Measurements from ENCODE around the gene HNRNPA3. TPM values are rescaled to one million over a fixed set of nuclear protein-coding genes. Genes with fewer than 3 reads are reported as not detected.

The HNRNPA3 gene
- total and polyA plus RNA-seq, 2 of the 13 experiments (the other 11 are each of a cell fraction or from before 2014, with no cell fraction given): 73.3 to 97.7 TPM

- peak; percentile 67; the same call in 1 of the 2 replicates for TF ChIP-seq ZNF780A (CRISPR knock-in tag; IDR thresholded peaks at IDR 0.05)
- TF ChIP-seq KDM1A (CRISPR knock-in tag; IDR thresholded peaks at IDR 0.05): no peak; the same call in 1 of the 2 replicates
- TF ChIP-seq HNF4G (IDR thresholded peaks at IDR 0.05; ENCODE audit: borderline replicate concordance, low read depth, low read length): peak; percentile 91
- TF ChIP-seq HNF4G (CRISPR knock-in tag; IDR thresholded peaks at IDR 0.05; ENCODE audit: borderline replicate concordance, low read depth): peak; percentile 73; the same call in 1 of the 2 replicates
- TF ChIP-seq ETS1 (CRISPR knock-in tag; IDR thresholded peaks at IDR 0.05): no peak
- TF ChIP-seq PHF20 (CRISPR knock-in tag; IDR thresholded peaks at IDR 0.05): peak; percentile 72
- no peak for TF ChIP-seq ZNF234 (CRISPR knock-in tag; conservative IDR thresholded peaks at IDR 0.05)
- no peak for TF ChIP-seq KLF13 (CRISPR knock-in tag; IDR thresholded peaks at IDR 0.05)
- TF ChIP-seq ZNF678 (CRISPR knock-in tag; IDR thresholded peaks at IDR 0.05): no peak
- peak; percentile 71 for TF ChIP-seq BHLHE40 (IDR thresholded peaks at IDR 0.05; ENCODE audit: low read length)
- no peak for TF ChIP-seq RFX1 (IDR thresholded peaks at IDR 0.05)
- peak; percentile 99 for TF ChIP-seq KDM2A (CRISPR knock-in tag; IDR thresholded peaks at IDR 0.05; ENCODE audit: borderline replicate concordance, low read depth)
- TF ChIP-seq ZNF781 (CRISPR knock-in tag; IDR thresholded peaks at IDR 0.05; ENCODE audit: borderline replicate concordance, not compliant biosample characterization): peak; percentile 97
- TF ChIP-seq ZNF142 (CRISPR knock-in tag; IDR thresholded peaks at IDR 0.05): peak; percentile 7; the same call in 1 of the 2 replicates
- peak; percentile 85 for TF ChIP-seq ZNF616 (CRISPR knock-in tag; IDR thresholded peaks at IDR 0.05; ENCODE audit: low read depth)
- peak; percentile 92 for TF ChIP-seq ZKSCAN8 (CRISPR knock-in tag; IDR thresholded peaks at IDR 0.05; ENCODE audit: borderline replicate concordance)
- TF ChIP-seq PPARG (CRISPR knock-in tag; conservative IDR thresholded peaks at IDR 0.05): peak; percentile 80
- no peak for TF ChIP-seq AKNA (CRISPR knock-in tag; IDR thresholded peaks at IDR 0.05; ENCODE audit: borderline replicate concordance)
Measured at GRCh38 chr2:177263451-177264208, 51.0 kb downstream of the HNRNPA3 start (continued).

Data from HepG2 (cell line).